HFF-Myc (cell line): ENCODE data around the gene CHD9.
A peak's percentile ranks its signal among the peaks of the same experiment; 100 is the strongest.

Experiments
- DNase-seq: peaks from one replicate; pipeline ENCODE4 v3.0.0-alpha.2; 2011; ENCODE audit warnings: low read depth; ENCODE audit errors: extremely low read depth
- H3K4me3 ChIP-seq: replicated peaks from 2 replicates; pipeline ENCODE4 v1.5.1; 2011; ENCODE audit warnings: low read depth, mild to moderate bottlenecking, control low read depth, low read length
- TF ChIP-seq, protein P1 (sequence below): IDR thresholded peaks from 2 replicates; pipeline ENCODE4 v1.5.1; 2012; ENCODE audit warnings: mild to moderate bottlenecking, low read depth, low read length, control low read depth; ENCODE audit errors: missing control alignments

CHD9 gene

DNA sequence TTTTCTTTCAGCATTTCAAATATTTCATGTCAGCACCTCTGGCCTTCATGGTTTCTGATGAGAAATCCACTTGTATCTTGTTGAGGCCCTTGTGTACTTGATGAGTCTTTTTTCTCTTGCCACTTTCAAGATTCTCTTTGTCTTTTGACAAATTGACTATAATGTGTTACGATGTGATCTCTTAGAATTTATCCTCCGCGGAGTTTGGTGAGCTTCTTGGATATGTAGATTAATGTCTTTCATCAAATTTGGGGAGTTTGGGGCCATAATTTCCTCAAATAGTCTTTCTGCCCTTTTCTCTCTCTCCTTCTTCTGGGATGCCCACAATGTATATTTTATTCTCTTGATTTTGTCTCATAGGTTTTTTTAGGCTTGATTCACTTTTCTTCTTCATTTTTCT, 96.0 kb downstream of the CHD9 start:
- DNase-seq, result no peak
- H3K4me3 ChIP-seq, result no peak overlapping the region
- TF ChIP-seq, protein P1, sequence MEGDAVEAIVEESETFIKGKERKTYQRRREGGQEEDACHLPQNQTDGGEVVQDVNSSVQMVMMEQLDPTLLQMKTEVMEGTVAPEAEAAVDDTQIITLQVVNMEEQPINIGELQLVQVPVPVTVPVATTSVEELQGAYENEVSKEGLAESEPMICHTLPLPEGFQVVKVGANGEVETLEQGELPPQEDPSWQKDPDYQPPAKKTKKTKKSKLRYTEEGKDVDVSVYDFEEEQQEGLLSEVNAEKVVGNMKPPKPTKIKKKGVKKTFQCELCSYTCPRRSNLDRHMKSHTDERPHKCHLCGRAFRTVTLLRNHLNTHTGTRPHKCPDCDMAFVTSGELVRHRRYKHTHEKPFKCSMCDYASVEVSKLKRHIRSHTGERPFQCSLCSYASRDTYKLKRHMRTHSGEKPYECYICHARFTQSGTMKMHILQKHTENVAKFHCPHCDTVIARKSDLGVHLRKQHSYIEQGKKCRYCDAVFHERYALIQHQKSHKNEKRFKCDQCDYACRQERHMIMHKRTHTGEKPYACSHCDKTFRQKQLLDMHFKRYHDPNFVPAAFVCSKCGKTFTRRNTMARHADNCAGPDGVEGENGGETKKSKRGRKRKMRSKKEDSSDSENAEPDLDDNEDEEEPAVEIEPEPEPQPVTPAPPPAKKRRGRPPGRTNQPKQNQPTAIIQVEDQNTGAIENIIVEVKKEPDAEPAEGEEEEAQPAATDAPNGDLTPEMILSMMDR, result no peak

DNA sequence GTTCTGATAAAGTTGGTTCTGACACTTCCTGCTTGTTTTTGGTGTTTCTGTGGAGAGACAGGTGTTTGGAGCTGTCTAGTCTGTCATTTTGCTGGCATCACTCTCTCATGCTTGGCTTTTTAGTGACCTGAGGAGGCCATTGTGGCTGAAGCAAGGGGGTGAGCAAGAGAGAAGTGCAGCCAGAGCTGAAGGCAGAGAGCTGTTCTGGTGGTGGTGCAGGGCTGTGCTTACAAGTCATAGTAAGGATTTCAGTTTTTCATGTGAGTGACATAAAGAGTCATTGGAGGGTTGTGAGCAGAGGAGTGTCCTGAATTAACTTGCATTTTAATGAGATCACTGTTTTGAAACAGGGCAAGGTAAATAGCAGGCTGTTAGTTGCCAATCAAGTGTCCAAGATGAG, 97.5 kb downstream of the CHD9 start:
- H3K4me3 ChIP-seq, result no peak overlapping the region
- DNase-seq, result no peak
- TF ChIP-seq, protein P1, result no peak

DNA sequence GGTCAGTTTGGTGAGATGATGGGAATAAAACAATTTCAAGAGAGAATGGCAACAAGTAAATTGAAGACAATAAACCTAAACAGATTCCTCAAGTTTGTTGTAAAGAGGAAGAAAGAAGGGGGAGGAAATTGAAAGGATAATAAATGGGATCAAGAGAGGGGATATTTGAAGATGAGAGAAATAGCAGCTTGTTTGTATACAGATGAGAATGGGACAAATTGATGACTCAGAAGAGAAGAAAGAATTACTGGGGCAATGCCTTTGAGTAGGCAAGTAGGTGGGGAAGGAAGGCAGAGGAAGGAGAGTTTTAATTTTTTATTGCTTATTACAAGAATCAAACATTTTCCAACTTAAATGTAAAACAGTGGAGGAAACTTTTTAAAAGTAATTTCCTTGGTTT, 98.3 kb downstream of the CHD9 start:
- no peak for DNase-seq
- H3K4me3 ChIP-seq, result no peak overlapping the region
- TF ChIP-seq, protein P1, result no peak

DNA sequence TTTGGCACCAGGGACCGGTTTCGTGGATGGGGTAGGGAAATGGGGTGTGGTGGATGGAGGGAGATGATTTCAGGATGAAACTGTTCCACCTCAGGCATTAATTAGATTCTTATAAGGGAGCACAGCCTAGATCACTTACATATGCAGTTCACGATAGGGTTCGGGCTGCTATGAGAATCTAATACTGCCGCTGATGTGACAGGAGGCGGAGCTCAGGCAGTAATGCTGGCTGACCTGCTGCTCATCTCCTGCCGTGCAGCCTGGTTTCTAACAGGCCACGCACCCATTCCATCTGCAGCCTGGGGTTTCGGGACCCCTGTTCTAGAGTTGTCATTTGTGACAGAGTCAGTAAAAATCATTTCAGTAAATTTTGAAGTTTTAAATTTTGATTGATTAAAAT, 99.7 kb downstream of the CHD9 start:
- DNase-seq, result no peak
- no peak overlapping the region for H3K4me3 ChIP-seq
- TF ChIP-seq, protein P1, result no peak

DNA sequence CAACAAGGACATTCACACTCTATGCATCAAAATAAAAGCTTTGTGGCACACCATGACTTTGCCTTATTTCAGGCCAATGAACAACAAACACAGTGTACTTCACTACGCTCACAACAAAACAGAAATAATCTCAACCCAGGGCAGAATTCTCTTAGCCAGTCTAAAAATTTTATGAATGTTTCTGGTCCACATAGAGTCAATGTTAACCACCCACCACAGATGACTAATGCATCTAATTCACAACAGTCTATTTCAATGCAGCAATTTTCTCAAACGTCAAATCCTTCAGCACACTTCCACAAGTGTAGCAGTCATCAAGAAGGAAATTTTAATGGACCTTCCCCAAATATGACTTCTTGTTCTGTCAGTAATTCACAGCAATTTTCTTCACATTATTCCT, 101.7 kb downstream of the CHD9 start:
- no peak overlapping the region for H3K4me3 ChIP-seq
- TF ChIP-seq, protein P1, result no peak

DNA sequence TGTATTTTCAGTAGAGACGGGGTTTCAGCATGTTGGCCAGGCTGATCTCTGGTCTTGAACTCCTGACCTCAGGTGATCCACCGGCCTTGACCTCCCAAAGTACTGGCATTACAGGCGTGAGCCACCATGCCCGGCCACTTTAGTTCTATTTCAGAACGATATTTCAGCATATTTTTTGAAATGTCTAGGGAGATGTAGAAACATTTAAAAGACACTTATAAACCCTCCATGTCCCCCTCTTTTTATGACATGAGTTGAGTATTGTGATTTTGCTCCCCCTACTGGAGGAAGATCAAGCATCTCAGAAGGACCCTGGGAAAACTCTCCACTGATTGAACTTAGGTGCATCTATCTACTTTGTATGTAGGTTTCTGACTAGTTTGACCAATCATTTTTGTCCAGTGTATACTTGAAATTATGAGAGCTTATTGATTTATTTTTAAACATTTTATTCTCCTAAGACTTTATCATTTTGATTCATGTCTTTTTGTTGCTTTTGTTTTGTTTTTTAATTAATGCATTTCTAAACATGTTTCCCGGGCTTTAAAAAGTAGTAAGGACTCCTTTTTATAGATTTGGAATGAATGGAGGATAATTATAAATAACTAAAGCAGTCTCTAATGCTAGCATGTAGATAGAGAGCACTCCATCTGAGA, 105.1 kb downstream of the CHD9 start:
- H3K4me3 ChIP-seq, result no peak overlapping the region
- peak; percentile 32 for DNase-seq
- TF ChIP-seq, protein P1, result peak; percentile 75

More for the DNA sequence above, 101.7 kb downstream of the CHD9 start:
- no peak for DNase-seq

DNA sequence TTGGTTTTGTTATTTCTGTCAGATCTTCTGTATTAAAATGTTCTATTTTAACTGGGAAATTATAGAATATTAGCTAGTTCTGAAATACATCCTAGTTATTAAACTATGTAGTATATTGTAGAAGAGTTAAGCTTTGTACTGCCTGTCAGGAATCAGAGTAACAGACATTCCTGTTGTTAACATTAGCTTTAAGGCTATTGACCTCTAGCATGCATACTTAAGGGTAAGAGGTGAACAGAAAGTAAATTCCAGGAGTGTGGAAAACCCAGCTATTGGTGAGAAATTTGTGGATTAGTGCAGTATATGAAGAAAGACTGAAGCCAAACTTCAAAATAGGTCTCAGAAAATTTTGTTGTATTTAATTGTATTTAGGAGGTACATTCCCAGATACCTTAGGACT, 111.3 kb downstream of the CHD9 start:
- no peak for DNase-seq
- TF ChIP-seq, protein P1, result no peak
- H3K4me3 ChIP-seq, result no peak overlapping the region
